ENCODE measurements around the gene CRYBA1.
A peak's percentile ranks its signal among the peaks of the same experiment; 100 is the strongest.
"Not testable (repeated sequence)": the region's sequence is repeated elsewhere in the genome, so short reads cannot be mapped to it uniquely, and the experiment has no call there.

Gene CRYBA1

GRCh38 chr17:29216181-29216580 lies 30.5 kb upstream of the CRYBA1 start:
- DNase-seq (ENCODE audit: low spot score in 2 of 2) (no peak), ATAC-seq (replicated peaks; ENCODE audit: extremely low read depth, poor library complexity, severe bottlenecking) (no peak)
- H3K27ac Mint-ChIP-seq (ENCODE audit: low read depth) = no peak overlapping the region
- H3K36me3 Mint-ChIP-seq (ENCODE audit: insufficient read depth) = no peaks in the 10 kb centered on the region
- H3K9me3 Mint-ChIP-seq = no peaks in the 10 kb centered on the region
- H3K4me3 Mint-ChIP-seq = no peak overlapping the region
- H3K4me1 Mint-ChIP-seq = peaks cover 5% of the 10 kb centered on the region
- H3K27me3 Mint-ChIP-seq = no peaks in the 10 kb centered on the region

- Mint-ChIP-seq H3K36me3 (ENCODE audit: insufficient read depth) (no peaks in the 10 kb centered on the region), H3K9me3 (no peaks in the 10 kb centered on the region), H3K27me3 (no peaks in the 10 kb centered on the region), H3K27ac (ENCODE audit: low read depth) (no peak overlapping the region), H3K4me1 (peaks cover 5% of the 10 kb centered on the region), H3K4me3 (no peak overlapping the region)
- ATAC-seq (replicated peaks; ENCODE audit: extremely low read depth, poor library complexity, severe bottlenecking) (no peak), DNase-seq (ENCODE audit: low spot score in 2 of 2) (no peak)
These were observed 29.8 kb upstream of the CRYBA1 start for GRCh38 chr17:29216856-29217255.

GRCh38 chr17:29219378-29220047 lies 27.1 kb upstream of the CRYBA1 start:
- H3K27me3 Mint-ChIP-seq = no peaks in the 10 kb centered on the region
- peak; percentile 64 for ATAC-seq (replicated peaks; ENCODE audit: extremely low read depth, poor library complexity, severe bottlenecking)
- peaks cover 5% of the 10 kb centered on the region for H3K4me1 Mint-ChIP-seq
- H3K4me3 Mint-ChIP-seq = no peak overlapping the region
- no peak overlapping the region for H3K27ac Mint-ChIP-seq (ENCODE audit: low read depth)
- H3K36me3 Mint-ChIP-seq (ENCODE audit: insufficient read depth) = peaks cover 1% of the 10 kb centered on the region
- peak; percentile 47 to 52 for DNase-seq (ENCODE audit: low spot score in 2 of 2)
- H3K9me3 Mint-ChIP-seq = no peaks in the 10 kb centered on the region

GRCh38 chr17:29221338-29221737 lies 25.3 kb upstream of the CRYBA1 start:
- H3K9me3 Mint-ChIP-seq; H3K27ac Mint-ChIP-seq (ENCODE audit: low read depth); ATAC-seq (replicated peaks; ENCODE audit: extremely low read depth, poor library complexity, severe bottlenecking): not testable (repeated sequence)

GRCh38 chr17:29225396-29225795 lies 21.3 kb upstream of the CRYBA1 start:
- Mint-ChIP-seq H3K27me3 (no peaks in the 10 kb centered on the region), H3K36me3 (ENCODE audit: insufficient read depth) (peaks cover 2% of the 10 kb centered on the region), H3K4me1 (no peaks in the 10 kb centered on the region), H3K27ac (ENCODE audit: low read depth) (no peak overlapping the region), H3K4me3 (no peak overlapping the region), H3K9me3 (no peaks in the 10 kb centered on the region)
- DNase-seq (ENCODE audit: low spot score in 2 of 2) (no peak), ATAC-seq (replicated peaks; ENCODE audit: extremely low read depth, poor library complexity, severe bottlenecking) (no peak)

More at GRCh38 chr17:29221338-29221737, 25.3 kb upstream of the CRYBA1 start:
- H3K36me3 Mint-ChIP-seq (ENCODE audit: insufficient read depth); H3K27me3 Mint-ChIP-seq; H3K4me3 Mint-ChIP-seq; H3K4me1 Mint-ChIP-seq; DNase-seq (ENCODE audit: low spot score in 2 of 2): not testable (repeated sequence)

DNA sequence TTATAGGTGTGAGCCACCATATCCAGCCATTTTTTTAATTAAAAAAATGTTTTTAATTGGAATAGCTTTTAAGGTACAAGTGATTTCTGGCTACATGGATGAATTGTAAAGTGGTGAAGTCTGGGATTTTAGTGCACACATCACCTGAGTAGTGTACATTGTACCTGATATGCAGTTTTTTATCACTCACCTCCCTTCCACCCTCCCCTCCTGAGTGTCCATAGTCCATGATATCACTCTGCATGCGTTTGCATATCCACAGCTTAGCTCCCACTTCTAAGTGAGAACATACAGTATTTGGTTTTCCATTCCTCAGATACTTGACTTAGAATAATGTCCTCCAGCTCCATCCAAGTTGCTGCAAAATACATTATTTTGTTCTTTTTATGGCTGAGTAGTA lies 13.4 kb upstream of the CRYBA1 start:
- H3K4me3 Mint-ChIP-seq = no peak overlapping the region
- H3K9me3 Mint-ChIP-seq = no peaks in the 10 kb centered on the region
- no peaks in the 10 kb centered on the region for H3K27me3 Mint-ChIP-seq
- H3K4me1 Mint-ChIP-seq = no peaks in the 10 kb centered on the region
- ATAC-seq (replicated peaks; ENCODE audit: extremely low read depth, poor library complexity, severe bottlenecking) (no peak), DNase-seq (ENCODE audit: low spot score in 2 of 2) (no peak)
- H3K36me3 Mint-ChIP-seq (ENCODE audit: insufficient read depth) = peaks cover 2% of the 10 kb centered on the region
- no peak overlapping the region for H3K27ac Mint-ChIP-seq (ENCODE audit: low read depth)

DNA sequence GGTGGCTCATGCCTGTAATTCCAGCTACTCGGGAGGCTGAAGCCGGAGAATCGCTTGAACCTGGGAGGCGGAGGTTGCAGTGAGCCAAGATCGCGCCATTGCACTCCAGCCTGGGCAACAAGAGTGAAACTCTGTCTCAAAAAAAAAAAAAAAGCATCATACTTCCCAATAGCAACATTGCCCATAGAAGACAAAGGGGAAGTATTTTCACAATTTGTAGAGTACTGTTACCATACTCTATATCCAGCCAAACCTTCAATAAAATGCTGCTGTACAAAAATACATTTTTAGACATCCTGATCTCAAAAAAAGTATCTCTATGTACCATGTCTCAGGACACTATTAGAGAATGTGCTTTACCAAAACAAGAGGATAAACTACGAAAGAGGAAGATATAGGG lies 11.7 kb upstream of the CRYBA1 start:
- H3K36me3 Mint-ChIP-seq (ENCODE audit: insufficient read depth); H3K4me3 Mint-ChIP-seq; ATAC-seq (replicated peaks; ENCODE audit: extremely low read depth, poor library complexity, severe bottlenecking); H3K27me3 Mint-ChIP-seq; H3K27ac Mint-ChIP-seq (ENCODE audit: low read depth); DNase-seq (ENCODE audit: low spot score in 2 of 2); H3K4me1 Mint-ChIP-seq; H3K9me3 Mint-ChIP-seq: not testable (repeated sequence)

- H3K36me3 Mint-ChIP-seq (ENCODE audit: insufficient read depth) = peaks cover 3% of the 10 kb centered on the region
- no peak overlapping the region for H3K4me3 Mint-ChIP-seq
- DNase-seq (ENCODE audit: low spot score in 2 of 2) (no peak), ATAC-seq (replicated peaks; ENCODE audit: extremely low read depth, poor library complexity, severe bottlenecking) (no peak)
- H3K27ac Mint-ChIP-seq (ENCODE audit: low read depth) = no peak overlapping the region
- H3K4me1 Mint-ChIP-seq = no peaks in the 10 kb centered on the region
- no peaks in the 10 kb centered on the region for H3K9me3 Mint-ChIP-seq
- H3K27me3 Mint-ChIP-seq = no peaks in the 10 kb centered on the region
These were observed 10.8 kb upstream of the CRYBA1 start for GRCh38 chr17:29235904-29236303.

DNA sequence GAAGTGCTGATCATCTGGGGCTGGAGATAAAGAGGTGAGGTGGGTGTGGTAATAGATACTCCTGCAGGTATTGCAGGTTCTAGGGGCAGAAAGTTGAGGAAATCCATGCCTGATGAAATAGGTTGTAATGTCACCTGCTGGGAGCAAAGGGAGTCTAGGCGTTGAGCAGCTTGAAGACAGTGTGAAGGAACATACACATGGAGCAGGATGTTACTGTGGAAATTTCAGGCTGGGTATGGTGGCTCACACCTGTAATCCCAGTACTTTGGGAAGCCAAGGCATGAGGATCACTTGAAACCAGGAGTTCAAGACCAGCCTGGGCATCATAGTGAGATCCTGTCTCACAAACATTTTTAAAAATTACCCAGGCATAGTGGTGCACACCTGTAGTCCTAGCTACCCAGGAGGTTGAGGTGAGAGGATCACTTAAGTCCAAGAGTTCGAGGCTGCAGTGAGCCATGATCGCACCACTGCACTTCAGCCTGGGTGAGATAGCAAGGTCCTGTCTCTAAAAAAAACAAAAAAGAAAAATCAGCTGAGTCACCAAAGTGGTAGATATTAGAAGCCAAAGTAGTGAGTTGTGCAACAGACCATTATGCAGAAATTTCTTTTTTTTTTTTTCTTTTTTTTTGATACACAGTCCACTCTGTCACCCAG lies 9.1 kb upstream of the CRYBA1 start:
- no peak for ATAC-seq (replicated peaks; ENCODE audit: extremely low read depth, poor library complexity, severe bottlenecking)
- Mint-ChIP-seq H3K27me3 (no peaks in the 10 kb centered on the region), H3K4me3 (no peak overlapping the region), H3K27ac (ENCODE audit: low read depth) (no peak overlapping the region), H3K36me3 (ENCODE audit: insufficient read depth) (peaks cover 3% of the 10 kb centered on the region), H3K9me3 (no peaks in the 10 kb centered on the region), H3K4me1 (no peaks in the 10 kb centered on the region)
- DNase-seq (ENCODE audit: low spot score in 2 of 2) = no peak

DNA sequence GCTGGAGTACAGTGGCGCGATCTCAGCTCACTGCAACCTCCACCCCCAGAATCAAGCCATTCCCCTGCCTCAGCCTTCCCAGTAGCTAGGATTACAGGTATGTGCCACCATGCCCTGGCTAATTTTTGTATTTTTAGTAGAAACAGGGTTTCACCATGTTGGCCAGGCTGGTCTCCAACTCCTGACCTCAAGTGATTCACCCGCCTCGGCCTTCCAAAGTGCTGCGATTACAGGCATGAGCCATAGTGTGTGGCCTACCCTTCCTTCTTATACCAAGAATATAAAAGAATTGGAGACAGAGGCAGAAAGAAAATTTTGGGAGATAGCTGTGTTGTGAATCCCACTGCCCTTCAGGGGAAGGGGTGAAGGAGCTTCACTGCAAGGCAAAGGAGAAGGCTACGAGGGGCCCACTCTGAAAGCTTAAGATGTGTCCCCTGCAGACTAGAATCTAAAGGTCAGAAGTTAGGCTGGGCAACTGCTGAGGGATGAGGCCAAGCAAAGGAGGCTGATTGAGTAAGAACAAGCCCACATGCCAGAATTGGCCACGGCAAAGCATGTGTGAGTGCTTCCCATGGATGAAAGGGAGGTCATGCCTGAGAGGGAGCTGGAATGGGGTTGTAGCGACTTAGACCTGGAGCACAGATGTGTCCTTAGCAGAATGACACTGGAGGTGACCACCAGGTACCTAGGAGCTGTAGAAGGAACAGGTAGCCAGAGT lies 8.4 kb upstream of the CRYBA1 start:
- peaks cover 3% of the 10 kb centered on the region for H3K36me3 Mint-ChIP-seq (ENCODE audit: insufficient read depth)
- DNase-seq (ENCODE audit: low spot score in 2 of 2) (no peak), ATAC-seq (replicated peaks; ENCODE audit: extremely low read depth, poor library complexity, severe bottlenecking) (no peak)
- no peaks in the 10 kb centered on the region for H3K9me3 Mint-ChIP-seq
- H3K4me3 Mint-ChIP-seq = no peak overlapping the region
- H3K27ac Mint-ChIP-seq (ENCODE audit: low read depth) = no peak overlapping the region
- no peaks in the 10 kb centered on the region for H3K27me3 Mint-ChIP-seq
- no peaks in the 10 kb centered on the region for H3K4me1 Mint-ChIP-seq

GRCh38 chr17:29240477-29240876 lies 6.2 kb upstream of the CRYBA1 start:
- Mint-ChIP-seq H3K36me3 (ENCODE audit: insufficient read depth) (peaks cover 5% of the 10 kb centered on the region), H3K4me3 (no peak overlapping the region), H3K4me1 (no peaks in the 10 kb centered on the region), H3K9me3 (no peaks in the 10 kb centered on the region), H3K27me3 (no peaks in the 10 kb centered on the region), H3K27ac (ENCODE audit: low read depth) (no peak overlapping the region)
- ATAC-seq (replicated peaks; ENCODE audit: extremely low read depth, poor library complexity, severe bottlenecking) (no peak), DNase-seq (ENCODE audit: low spot score in 2 of 2) (no peak)

DNA sequence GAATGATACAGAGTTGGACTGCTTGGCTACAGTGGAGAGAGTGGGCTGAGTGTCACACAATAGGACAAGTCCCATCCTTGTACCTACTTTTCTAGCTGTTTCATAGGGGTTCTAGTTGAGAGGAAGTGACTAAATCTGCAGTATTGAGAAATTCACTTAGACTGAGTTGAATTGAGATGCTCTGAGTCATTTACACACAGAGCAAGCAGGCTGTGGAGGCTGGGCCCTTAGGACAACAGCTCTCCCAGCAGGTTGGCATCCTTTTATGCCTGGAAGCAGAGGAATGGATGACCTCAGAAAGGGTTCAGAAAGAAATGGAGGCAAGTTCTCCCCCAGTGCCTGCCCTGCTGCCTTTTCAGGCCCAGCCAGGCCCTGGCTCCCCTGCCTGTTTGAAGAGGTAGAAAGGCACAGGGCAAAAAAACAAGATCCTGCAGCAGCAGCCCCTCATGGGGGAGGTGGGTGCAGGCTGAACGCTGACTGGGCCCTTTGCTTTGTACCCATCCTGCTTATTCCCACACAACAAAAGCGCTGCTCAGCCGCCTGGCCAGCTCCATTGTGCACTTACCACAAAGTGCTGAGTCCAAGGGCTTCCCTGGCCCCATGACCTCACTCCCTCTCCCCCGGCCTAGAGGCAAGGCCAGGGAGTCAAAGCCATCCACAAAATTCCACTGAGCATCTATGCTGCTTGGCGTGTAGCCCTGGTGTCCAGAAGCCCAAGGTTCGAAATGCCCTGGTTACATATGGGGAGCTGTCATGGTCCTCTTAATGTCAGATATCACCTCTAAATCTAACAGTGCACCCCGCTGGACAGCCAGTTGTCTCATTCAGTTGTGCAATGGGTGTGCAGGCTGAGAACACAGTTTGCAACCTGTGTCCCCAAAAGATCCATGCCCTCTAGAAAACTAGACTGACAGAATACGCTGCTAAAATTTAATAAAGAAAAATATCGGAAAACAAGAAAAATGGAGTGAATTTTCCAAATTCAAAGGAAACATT lies 5.4 kb upstream of the CRYBA1 start:
- DNase-seq (ENCODE audit: low spot score in 2 of 2) (no peak), ATAC-seq (replicated peaks; ENCODE audit: extremely low read depth, poor library complexity, severe bottlenecking) (no peak)
- Mint-ChIP-seq H3K4me1 (no peaks in the 10 kb centered on the region), H3K36me3 (ENCODE audit: insufficient read depth) (peaks cover 5% of the 10 kb centered on the region), H3K9me3 (no peaks in the 10 kb centered on the region), H3K27me3 (no peaks in the 10 kb centered on the region), H3K27ac (ENCODE audit: low read depth) (no peak overlapping the region), H3K4me3 (no peak overlapping the region)
